Measurements from ENCODE around the gene CLEC2L. TPM values are rescaled to one million over a fixed set of nuclear protein-coding genes. Genes with fewer than 3 reads are reported as not detected.

Gene CLEC2L
- total RNA-seq, 4 donors from 2014 or later, result not detected

DNA sequence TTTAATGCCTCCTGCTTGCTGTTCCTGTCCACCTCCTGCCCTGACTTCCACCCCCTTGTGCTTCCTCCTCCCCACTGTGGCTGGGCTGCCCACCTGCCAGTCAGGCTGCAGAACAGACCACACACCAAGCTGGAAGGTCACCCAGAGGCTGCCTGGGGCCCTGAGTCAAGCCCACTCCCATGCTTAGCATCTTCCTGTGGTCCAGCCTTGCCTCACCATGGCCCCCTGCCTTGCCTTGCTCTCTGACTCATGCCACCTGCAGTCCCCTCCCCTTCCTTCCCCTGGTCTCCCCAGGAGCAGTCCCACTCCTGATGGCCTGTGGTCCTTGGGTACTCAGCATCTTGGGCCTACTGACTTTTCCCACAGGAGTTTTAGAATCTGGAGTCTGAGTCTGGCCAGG lies 2.3 kb downstream of the CLEC2L start:
- TF ChIP-seq EP300 (IDR thresholded peaks at IDR 0.05) (no peak), POLR2A (IDR thresholded peaks at IDR 0.05; ENCODE audit: low read depth) (no peak), CTCF (IDR thresholded peaks at IDR 0.05) (no peak), POLR2AphosphoS5 (IDR thresholded peaks at IDR 0.05) (no peak)
- Histone ChIP-seq H3K9me3 (no peaks in the 10 kb centered on the region), H3K27ac (replicated peaks in 1 of 4) (no peak overlapping the region), H3K4me1 (peaks cover 0 to 23% (median 14%) of the 10 kb centered on the region in 4 donors), H3K4me3 (no peak overlapping the region), H3K27me3 (peaks cover 0 to 43% (median 6%) of the 10 kb centered on the region in 4 donors), H3K36me3 (no peaks in the 10 kb centered on the region)
- no peak for DNase-seq (ENCODE audit: extremely low spot score)
- intact Hi-C loops (cut with DNase I), result no loop called here

GRCh38 chr7:139526578-139527544 lies 3.4 kb downstream of the CLEC2L start:
- H3K36me3 ChIP-seq, result no peaks in the 10 kb centered on the region
- intact Hi-C loops (cut with DNase I), result no loop called here
- no peaks in the 10 kb centered on the region for H3K9me3 ChIP-seq
- TF ChIP-seq POLR2A (IDR thresholded peaks at IDR 0.05; ENCODE audit: low read depth) (no peak), CTCF (IDR thresholded peaks at IDR 0.05) (no peak)
- peaks cover 0 to 32% (median 6%) of the 10 kb centered on the region in 4 donors for H3K27me3 ChIP-seq
- 55% methylated on average over 8 of the region's 8 CpGs for WGBS
- no peak for DNase-seq (ENCODE audit: extremely low spot score)
- peaks cover 0 to 23% (median 14%) of the 10 kb centered on the region in 4 donors for H3K4me1 ChIP-seq
- H3K4me3 ChIP-seq, result no peak overlapping the region
- H3K27ac ChIP-seq (replicated peaks in 1 of 4), result no peak overlapping the region

DNA sequence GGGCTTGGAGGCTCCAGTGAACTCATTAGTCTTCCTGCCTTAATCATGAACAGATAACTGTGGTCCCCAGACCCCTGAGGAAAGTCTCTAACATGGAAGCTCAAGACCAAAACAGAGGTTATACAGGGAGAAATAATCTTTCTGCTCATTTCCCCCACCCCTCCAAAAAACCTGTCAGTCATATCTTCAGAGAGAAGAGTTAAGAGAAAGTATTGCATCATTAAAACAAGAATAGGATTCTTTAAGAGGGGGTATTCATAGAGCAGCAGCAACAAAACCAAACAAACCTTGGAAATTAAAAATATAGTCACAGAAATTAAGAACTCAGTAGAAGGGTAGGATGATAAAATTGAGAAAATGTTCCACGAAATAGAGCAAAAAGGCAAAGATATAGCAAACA lies 7.6 kb downstream of the CLEC2L start:
- 89% methylated on average over 1 of the region's 1 CpG for WGBS

DNA sequence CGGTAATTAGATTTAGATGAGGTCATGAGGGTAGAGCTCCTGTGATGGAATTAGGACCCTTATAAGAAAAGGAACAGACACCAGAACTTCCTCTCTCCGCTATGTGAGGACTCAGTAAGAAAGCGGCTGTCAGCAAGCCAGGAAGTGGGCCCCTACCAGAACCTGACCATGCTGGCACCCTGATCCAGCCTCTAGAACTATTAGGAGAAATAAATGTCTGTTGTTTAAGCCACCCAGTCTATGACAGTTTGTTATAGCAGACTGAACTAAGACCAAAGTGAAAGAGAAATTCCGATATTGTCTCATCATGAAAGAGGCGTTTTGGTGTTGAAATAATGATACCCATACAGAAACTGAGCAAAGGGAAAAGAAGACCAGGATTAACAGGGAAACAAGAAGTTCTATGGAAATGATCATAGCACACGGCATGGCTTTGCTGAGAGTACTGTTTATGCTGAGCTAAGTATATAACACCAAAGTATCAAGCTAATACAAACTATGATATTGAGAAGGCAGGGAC lies 9.2 kb downstream of the CLEC2L start:
- no peak overlapping the region for H3K27ac ChIP-seq (replicated peaks in 1 of 4)
- H3K27me3 ChIP-seq, result no peaks in the 10 kb centered on the region
- no peaks in the 10 kb centered on the region for H3K9me3 ChIP-seq
- WGBS, result 86% methylated on average over 6 of the region's 6 CpGs
- no peaks in the 10 kb centered on the region for H3K36me3 ChIP-seq
- H3K4me1 ChIP-seq, result peaks cover 0 to 7% (median 0%) of the 10 kb centered on the region in 4 donors
- no peak for DNase-seq (ENCODE audit: extremely low spot score)
- TF ChIP-seq EP300 (IDR thresholded peaks at IDR 0.05) (no peak), POLR2A (IDR thresholded peaks at IDR 0.05; ENCODE audit: low read depth) (no peak), POLR2AphosphoS5 (IDR thresholded peaks at IDR 0.05) (no peak), CTCF (IDR thresholded peaks at IDR 0.05) (no peak)
- intact Hi-C loops (cut with DNase I), result no loop called here
- H3K4me3 ChIP-seq, result no peak overlapping the region

More for the DNA sequence above, 7.6 kb downstream of the CLEC2L start:
- Histone ChIP-seq H3K27ac (replicated peaks in 1 of 4) (no peak overlapping the region), H3K4me1 (peaks cover 0 to 7% (median 1%) of the 10 kb centered on the region in 4 donors), H3K4me3 (no peak overlapping the region), H3K9me3 (no peaks in the 10 kb centered on the region), H3K36me3 (no peaks in the 10 kb centered on the region), H3K27me3 (no peaks in the 10 kb centered on the region)
- TF ChIP-seq EP300 (IDR thresholded peaks at IDR 0.05) (no peak), CTCF (IDR thresholded peaks at IDR 0.05) (no peak), POLR2AphosphoS5 (IDR thresholded peaks at IDR 0.05) (no peak), POLR2A (IDR thresholded peaks at IDR 0.05; ENCODE audit: low read depth) (no peak)
- no peak for DNase-seq (ENCODE audit: extremely low spot score)
- intact Hi-C loops (cut with DNase I), result no loop called here
